CD4-positive, alpha-beta T cell (primary cell): ENCODE data around the gene C19orf47. TPM values are rescaled to one million over a fixed set of nuclear protein-coding genes. Genes with fewer than 3 reads are reported as not detected.

Experiments
- ATAC-seq: fragments of 200-7000 bp; cut with Tn5 transposase; one replicate; pipeline ENCODE4 v1.10.0; 2022; ENCODE audit warnings: mild to moderate bottlenecking; ENCODE audit not compliant: poor library complexity
- CTCF ChIA-PET: fragments of 350-600 bp; sonication (Branson Sonifier 250); formaldehyde crosslinking; loops from one replicate; lab custom pipeline; 2021; ENCODE audit warnings: antibody characterized with exemption, inconsistent platforms; lab: Charles Lee
- POLR2A ChIA-PET: fragments of 350-600 bp; sonication (Branson Sonifier 250); formaldehyde crosslinking; loops from one replicate; lab custom pipeline; 2021; ENCODE audit warnings: antibody characterized with exemption, inconsistent platforms; lab: Charles Lee
- DNase-seq, 14 experiments: peaks; one replicate each; pipeline ENCODE4 v3.0.0-alpha.2; 2013 to 2020; ENCODE audit warnings: mixed read lengths in 2 of 14
- H3K27ac ChIP-seq, 2 donors: one replicate each; pipeline versions ENCODE4 v1.5.1 to v1.7.0; 2013; ENCODE audit warnings: low read length in 2 of 2, low read depth in 1 of 2, mild to moderate bottlenecking in 1 of 2
- H3K27me3 ChIP-seq, 2 experiments: 1 replicate in 1 of 2; 2 replicates in 1 of 2; pipeline versions ENCODE4 v1.6.1 to v1.7.0; 2013; ENCODE audit warnings: low read length in 2 of 2, control low read depth in 1 of 2, mild to moderate bottlenecking in 1 of 2, moderate library complexity in 1 of 2; ENCODE audit not compliant: insufficient read depth in 2 of 2, control insufficient read depth in 1 of 2
- H3K36me3 ChIP-seq: one replicate; pipeline ENCODE4 v1.6.1; 2013; ENCODE audit warnings: low read length, control low read depth; ENCODE audit not compliant: insufficient read depth
- H3K4me1 ChIP-seq: one replicate; pipeline ENCODE4 v1.6.1; 2013; ENCODE audit warnings: low read length, control low read depth; ENCODE audit not compliant: insufficient read depth
- H3K4me3 ChIP-seq: one replicate; pipeline ENCODE4 v1.5.1; 2013; ENCODE audit warnings: mild to moderate bottlenecking, low read length, moderate library complexity
- H3K9me3 ChIP-seq, 2 experiments: 1 replicate in 1 of 2; 2 replicates in 1 of 2; pipeline versions ENCODE4 v1.6.1 to v1.7.0; 2013; ENCODE audit warnings: low read length in 2 of 2, mild to moderate bottlenecking in 2 of 2, control low read depth in 1 of 2, moderate library complexity in 1 of 2; ENCODE audit not compliant: control insufficient read depth in 1 of 2, insufficient read depth in 1 of 2
- H3K27ac Mint-ChIP-seq: one replicate; pipeline ENCODE4 v1.8.0; 2020; ENCODE audit warnings: mixed read lengths
- H3K27me3 Mint-ChIP-seq: one replicate; pipeline ENCODE4 v1.8.0; 2021; ENCODE audit warnings: mixed read lengths
- H3K36me3 Mint-ChIP-seq: one replicate; pipeline ENCODE4 v1.8.0; 2021; ENCODE audit warnings: low read depth, mixed read lengths
- H3K4me1 Mint-ChIP-seq: one replicate; pipeline ENCODE4 v1.8.0; 2021; ENCODE audit warnings: low read depth, mixed read lengths
- H3K4me3 Mint-ChIP-seq: one replicate; pipeline ENCODE4 v1.8.0; 2020; ENCODE audit warnings: mild to moderate bottlenecking, mixed read lengths
- H3K9me3 Mint-ChIP-seq: one replicate; pipeline ENCODE4 v1.8.0; 2020; ENCODE audit warnings: mixed read lengths
- intact Hi-C, 2 experiments: fragments of 100-400 bp; cut with DNase I in 1 of 2; cut with micrococcal nuclease in 1 of 2; formaldehyde crosslinking; loops; one replicate each; pipeline versions ENCODE4 v1.15.1 to v1.9.0; 2023 to 2025; cut with DNase I, micrococcal nuclease
- total RNA-seq, 174 experiments: library from RNA in 2 of 174; stranded (reverse) in 2 of 174; gene quantifications; one replicate each; pipeline ENCODE4 v1.2.3 and lab custom pipeline; 2021 to 2026
- TF ChIP-seq, protein P1 (sequence below): fragments of 200-600 bp; IDR thresholded peaks from one replicate; pipeline ENCODE4 v1.8.0; 2022; ENCODE audit warnings: antibody characterized with exemption, mild to moderate bottlenecking

Gene C19orf47
- total RNA-seq, 2 experiments from 2014 or later: 10.1 to 11.2 TPM

DNA sequence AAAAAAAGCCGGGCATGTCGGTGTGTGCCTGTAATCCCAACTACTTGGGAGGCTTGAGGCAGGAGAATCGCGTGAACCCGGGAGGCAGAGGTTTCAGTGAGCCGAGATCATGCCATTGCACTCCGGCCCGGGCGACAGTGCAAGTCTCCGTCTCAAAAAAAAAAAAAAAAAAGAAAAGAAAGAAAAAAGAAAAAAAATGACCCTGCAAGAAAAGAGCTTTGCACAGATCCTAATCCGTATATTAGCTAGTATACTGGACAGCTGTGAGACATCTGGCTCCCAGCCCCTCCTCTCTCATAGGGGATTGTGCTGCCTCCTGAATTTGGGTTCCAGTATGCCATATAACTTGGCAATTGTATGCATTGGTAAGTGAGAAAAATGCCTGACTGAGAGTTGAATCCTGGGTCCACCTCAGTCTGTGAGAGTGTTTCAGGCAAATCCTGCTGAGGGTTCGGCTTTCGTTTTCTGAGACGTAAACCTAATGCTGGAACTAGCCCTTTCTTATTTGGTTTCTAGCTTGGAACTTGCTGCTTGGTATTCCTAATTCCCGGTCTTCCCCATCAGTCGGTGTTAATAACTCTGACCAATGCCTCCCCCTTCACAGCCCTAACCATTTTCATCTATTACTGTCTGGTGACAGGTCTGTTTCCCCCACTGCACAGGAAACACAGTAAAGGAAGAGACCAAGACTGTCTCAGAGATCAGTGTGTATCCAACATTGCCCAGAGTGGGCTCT is 61.8 kb downstream of the C19orf47 start:
- intact Hi-C loops: loop anchor here (1.0 to 10.0 kb wide), 5 partner anchors 95 to 942 kb away; partner anchors contain the start of genes LTBP4 (in 1 of the 2), MAP3K10 (in 1 of the 2), SAMD4B (in 1 of the 2) and SERTAD1 (in 1 of the 2)
- peaks cover 41% of the 10 kb centered on the region for H3K4me1 Mint-ChIP-seq
- DNase-seq: no peak

DNA sequence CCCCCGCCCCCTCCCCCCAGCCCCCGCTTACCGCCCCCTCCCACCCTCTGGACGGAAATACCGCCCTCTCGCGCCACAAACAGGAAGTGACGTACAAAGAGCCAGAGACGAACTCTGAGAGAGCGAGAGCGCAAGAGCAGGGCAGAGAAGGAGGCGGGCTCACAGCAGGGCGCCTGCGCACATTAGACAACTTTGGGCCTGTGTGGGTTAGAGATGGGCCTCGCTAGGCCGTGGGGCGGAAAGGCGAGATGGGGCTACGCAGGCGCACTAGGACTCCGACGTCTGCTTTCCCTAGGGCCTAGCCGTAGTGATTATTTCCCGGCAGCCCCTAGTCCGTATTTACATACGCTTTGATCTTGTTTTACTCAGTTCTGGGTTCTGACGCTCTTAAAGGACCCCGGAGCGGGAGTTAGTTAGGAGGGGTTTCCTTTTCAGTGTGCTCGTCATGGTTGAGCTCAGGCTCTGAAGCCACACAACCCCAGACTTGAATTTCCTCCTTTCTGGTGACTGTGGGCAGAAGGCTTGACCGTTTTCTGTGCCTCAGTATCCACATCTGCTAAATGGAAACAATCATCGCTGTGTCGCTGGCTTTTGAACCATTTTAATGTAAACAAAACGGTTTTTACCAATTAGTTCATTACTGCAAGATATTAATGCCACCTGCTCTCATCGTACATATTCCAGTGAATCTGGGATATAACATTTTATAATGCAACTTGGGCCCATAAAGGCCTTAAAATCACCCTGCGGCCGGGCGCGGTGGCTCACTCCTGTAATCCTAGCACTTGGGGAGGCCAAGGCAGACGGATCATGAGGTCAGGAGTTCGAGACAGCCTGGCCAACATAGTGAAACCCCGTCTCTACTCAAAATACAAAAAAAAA is 62.6 kb downstream of the C19orf47 start:
- intact Hi-C loops: loop anchor here (1.0 to 10.0 kb wide), 7 partner anchors 63 to 941 kb away; partner anchors contain the start of genes C19orf47 (in 2 of the 2), PLD3 (in 2 of the 2), LTBP4 (in 1 of the 2) and MAP3K10 (in 1 of the 2)
- Mint-ChIP-seq H3K27ac (peak overlapping the region; percentile 93), H3K4me3 (peak overlapping the region; percentile 89), H3K9me3 (no peaks in the 10 kb centered on the region), H3K4me1 (peaks cover 46% of the 10 kb centered on the region), H3K36me3 (peaks cover 17% of the 10 kb centered on the region), H3K27me3 (no peaks in the 10 kb centered on the region)
- ATAC-seq (peak; percentile 75), DNase-seq (peak; percentile 94 to 100 (median 98))
- ChIA-PET CTCF (interaction anchor here (2.3 kb wide), 1 partner anchor 20 kb away, joined by 7 read pairs; no protein-coding TSS in a partner anchor), POLR2A (interaction anchor here (0.6 to 2.0 kb wide), 23 partner anchors 8 to 1911 kb away, joined by 3 to 11 read pairs (median 4); partner anchors contain the start of genes BLVRB, C19orf47, DYRK1B and HNRNPUL1)
- TF ChIP-seq, protein P1, sequence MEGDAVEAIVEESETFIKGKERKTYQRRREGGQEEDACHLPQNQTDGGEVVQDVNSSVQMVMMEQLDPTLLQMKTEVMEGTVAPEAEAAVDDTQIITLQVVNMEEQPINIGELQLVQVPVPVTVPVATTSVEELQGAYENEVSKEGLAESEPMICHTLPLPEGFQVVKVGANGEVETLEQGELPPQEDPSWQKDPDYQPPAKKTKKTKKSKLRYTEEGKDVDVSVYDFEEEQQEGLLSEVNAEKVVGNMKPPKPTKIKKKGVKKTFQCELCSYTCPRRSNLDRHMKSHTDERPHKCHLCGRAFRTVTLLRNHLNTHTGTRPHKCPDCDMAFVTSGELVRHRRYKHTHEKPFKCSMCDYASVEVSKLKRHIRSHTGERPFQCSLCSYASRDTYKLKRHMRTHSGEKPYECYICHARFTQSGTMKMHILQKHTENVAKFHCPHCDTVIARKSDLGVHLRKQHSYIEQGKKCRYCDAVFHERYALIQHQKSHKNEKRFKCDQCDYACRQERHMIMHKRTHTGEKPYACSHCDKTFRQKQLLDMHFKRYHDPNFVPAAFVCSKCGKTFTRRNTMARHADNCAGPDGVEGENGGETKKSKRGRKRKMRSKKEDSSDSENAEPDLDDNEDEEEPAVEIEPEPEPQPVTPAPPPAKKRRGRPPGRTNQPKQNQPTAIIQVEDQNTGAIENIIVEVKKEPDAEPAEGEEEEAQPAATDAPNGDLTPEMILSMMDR: no peak
- Histone ChIP-seq H3K27ac (peak overlapping the region; percentile 78 to 90), H3K4me1 (peaks cover 52% of the 10 kb centered on the region), H3K9me3 (no peaks in the 10 kb centered on the region), H3K36me3 (peaks cover 8% of the 10 kb centered on the region), H3K4me3 (peak overlapping the region; percentile 68), H3K27me3 (no peaks in the 10 kb centered on the region)

More for the DNA sequence above, 61.8 kb downstream of the C19orf47 start:
- CTCF ChIA-PET: no interaction called here
- Histone ChIP-seq H3K27me3 (no peaks in the 10 kb centered on the region), H3K27ac (peak overlapping the region; percentile 58 to 78), H3K4me3 (no peak overlapping the region), H3K9me3 (no peaks in the 10 kb centered on the region), H3K4me1 (peaks cover 45% of the 10 kb centered on the region), H3K36me3 (peaks cover 8% of the 10 kb centered on the region)
- Mint-ChIP-seq H3K36me3 (peaks cover 16% of the 10 kb centered on the region), H3K4me3 (peak overlapping the region; percentile 61), H3K27me3 (no peaks in the 10 kb centered on the region), H3K27ac (peak overlapping the region; percentile 93), H3K9me3 (no peaks in the 10 kb centered on the region)
- ATAC-seq: no peak
- POLR2A ChIA-PET: interaction anchor here (0.7 to 2.0 kb wide), 11 partner anchors 12 to 1912 kb away, joined by 3 to 11 read pairs (median 4); partner anchors contain the start of genes BLVRB, C19orf47, DYRK1B and HNRNPUL1
- TF ChIP-seq, protein P1: no peak
